NCI-H510A (cell line): Measurements from ENCODE around the gene DYNC1LI1.
"Not testable (repeated sequence)": the region's sequence is repeated elsewhere in the genome, so short reads cannot be mapped to it uniquely, and the experiment has no call there.

Experiments
- DNase-seq: peaks from one replicate; lab custom pipeline; 2025; lab: John Stamatoyannopoulos, UW

Gene DYNC1LI1

GRCh38 chr3:32531010-32531647 is 39.5 kb downstream of the DYNC1LI1 start:
- no peak for DNase-seq

GRCh38 chr3:32525720-32526119 is 44.9 kb downstream of the DYNC1LI1 start:
- DNase-seq = no peak

- DNase-seq = no peak
Measured at GRCh38 chr3:32522682-32523081, 48.0 kb downstream of the DYNC1LI1 start.

GRCh38 chr3:32518921-32519320 is 51.7 kb downstream of the DYNC1LI1 start:
- DNase-seq = not testable (repeated sequence)

- DNase-seq = not testable (repeated sequence)
Measured at GRCh38 chr3:32516751-32517150, 53.9 kb downstream of the DYNC1LI1 start.

- no peak for DNase-seq
Measured at GRCh38 chr3:32511005-32511404, 59.7 kb downstream of the DYNC1LI1 start.

GRCh38 chr3:32510075-32510724 is 60.5 kb downstream of the DYNC1LI1 start:
- peak; percentile 13 for DNase-seq

- no peak for DNase-seq
Measured at GRCh38 chr3:32508711-32509110, 61.9 kb downstream of the DYNC1LI1 start.

- no peak for DNase-seq
Measured at GRCh38 chr3:32506466-32506865, 64.2 kb downstream of the DYNC1LI1 start.

- no peak for DNase-seq
Measured at GRCh38 chr3:32502946-32503286, 67.7 kb downstream of the DYNC1LI1 start.

GRCh38 chr3:32502118-32502945 is 68.3 kb downstream of the DYNC1LI1 start, which contains the start of gene CMTM6:
CMTM6 (minus strand) TSS chr3:32502852; CDS start chr3:32502745, 107 bp downstream.
- peak; percentile 69 for DNase-seq

- DNase-seq = no peak
Measured at GRCh38 chr3:32501783-32502117, 68.9 kb downstream of the DYNC1LI1 start.

- DNase-seq = no peak
Measured at GRCh38 chr3:32500880-32501782, 69.5 kb downstream of the DYNC1LI1 start.

GRCh38 chr3:32500231-32500630 is 70.4 kb downstream of the DYNC1LI1 start:
- no peak for DNase-seq

- DNase-seq = no peak
Measured at GRCh38 chr3:32499585-32499984, 71.1 kb downstream of the DYNC1LI1 start.

- no peak for DNase-seq
Measured at GRCh38 chr3:32498992-32499391, 71.7 kb downstream of the DYNC1LI1 start.

- no peak for DNase-seq
Measured at GRCh38 chr3:32498252-32498651, 72.4 kb downstream of the DYNC1LI1 start.

GRCh38 chr3:32495609-32496008 is 75.0 kb downstream of the DYNC1LI1 start:
- DNase-seq = no peak

GRCh38 chr3:32495085-32495484 is 75.6 kb downstream of the DYNC1LI1 start:
- DNase-seq = no peak

- DNase-seq = no peak
Measured at GRCh38 chr3:32493437-32494414, 76.9 kb downstream of the DYNC1LI1 start.
